ENCODE data around the gene MEDAG. TPM values are rescaled to one million over a fixed set of nuclear protein-coding genes. Genes with fewer than 3 reads are reported as not detected.

Gene MEDAG
- total RNA-seq, 1 donor from 2014 or later: 7.2 TPM

GRCh38 chr13:30870049-30870884, 35.8 kb upstream of the MEDAG start:
- DNase-seq (no peak), ATAC-seq (peak; percentile 66 to 88)
- Histone ChIP-seq H3K27ac (peak overlapping the region; percentile 29), H3K4me3 (no peak overlapping the region), H3K36me3 (no peaks in the 10 kb centered on the region), H3K4me1 (peaks cover 22% of the 10 kb centered on the region), H3K9me3 (no peaks in the 10 kb centered on the region), H3K27me3 (ENCODE audit: low read depth) (no peaks in the 10 kb centered on the region)
- intact Hi-C loops (cut with DNase I): no loop called here
- no peak for TF ChIP-seq CTCF (IDR thresholded peaks at IDR 0.05)

GRCh38 chr13:30870916-30871587, 35.0 kb upstream of the MEDAG start:
- DNase-seq: no peak
- H3K27ac ChIP-seq: no peak overlapping the region
- H3K36me3 ChIP-seq: no peaks in the 10 kb centered on the region
- no peaks in the 10 kb centered on the region for H3K9me3 ChIP-seq
- no peak for TF ChIP-seq CTCF (IDR thresholded peaks at IDR 0.05)
- H3K4me1 ChIP-seq: peaks cover 14% of the 10 kb centered on the region
- intact Hi-C loops (cut with DNase I): no loop called here
- ATAC-seq: no peak
- no peaks in the 10 kb centered on the region for H3K27me3 ChIP-seq (ENCODE audit: low read depth)
- H3K4me3 ChIP-seq: no peak overlapping the region

- DNase-seq (no peak), ATAC-seq (no peak)
- intact Hi-C loops (cut with DNase I): no loop called here
- Histone ChIP-seq H3K27me3 (ENCODE audit: low read depth) (no peaks in the 10 kb centered on the region), H3K4me1 (peaks cover 14% of the 10 kb centered on the region), H3K9me3 (no peaks in the 10 kb centered on the region), H3K36me3 (no peaks in the 10 kb centered on the region), H3K4me3 (no peak overlapping the region), H3K27ac (no peak overlapping the region)
- no peak for TF ChIP-seq CTCF (IDR thresholded peaks at IDR 0.05)
Measured at GRCh38 chr13:30871588-30872275, 34.3 kb upstream of the MEDAG start.

GRCh38 chr13:30872276-30872594, 33.8 kb upstream of the MEDAG start:
- no peak for ATAC-seq
- H3K4me3 ChIP-seq: no peak overlapping the region
- H3K9me3 ChIP-seq: no peaks in the 10 kb centered on the region
- intact Hi-C loops (cut with DNase I): no loop called here
- H3K4me1 ChIP-seq: peaks cover 14% of the 10 kb centered on the region
- TF ChIP-seq CTCF (IDR thresholded peaks at IDR 0.05): no peak
- DNase-seq: no peak
- H3K36me3 ChIP-seq: no peaks in the 10 kb centered on the region
- H3K27me3 ChIP-seq (ENCODE audit: low read depth): no peaks in the 10 kb centered on the region
- H3K27ac ChIP-seq: no peak overlapping the region

GRCh38 chr13:30872685-30873461, 33.2 kb upstream of the MEDAG start:
- Histone ChIP-seq H3K9me3 (no peaks in the 10 kb centered on the region), H3K4me3 (no peak overlapping the region), H3K36me3 (no peaks in the 10 kb centered on the region), H3K27me3 (ENCODE audit: low read depth) (no peaks in the 10 kb centered on the region), H3K27ac (no peak overlapping the region), H3K4me1 (peaks cover 14% of the 10 kb centered on the region)
- intact Hi-C loops (cut with DNase I): no loop called here
- TF ChIP-seq CTCF (IDR thresholded peaks at IDR 0.05): no peak
- DNase-seq (no peak), ATAC-seq (no peak)
